ENCODE results near the gene PHLPP2.
"Not testable (repeated sequence)": the region's sequence is repeated elsewhere in the genome, so short reads cannot be mapped to it uniquely, and the experiment has no call there.

Gene PHLPP2

GRCh38 chr16:71703333-71703732 lies 21.2 kb downstream of the PHLPP2 start:
- no peak overlapping the region for H3K4me3 ChIP-seq (ENCODE audit: low read depth, low read length)
- no peak for DNase-seq (ENCODE audit: low read depth)
- no peak for TF ChIP-seq CTCF (IDR thresholded peaks at IDR 0.05; ENCODE audit: low read depth, low read length, missing control alignments)

DNA sequence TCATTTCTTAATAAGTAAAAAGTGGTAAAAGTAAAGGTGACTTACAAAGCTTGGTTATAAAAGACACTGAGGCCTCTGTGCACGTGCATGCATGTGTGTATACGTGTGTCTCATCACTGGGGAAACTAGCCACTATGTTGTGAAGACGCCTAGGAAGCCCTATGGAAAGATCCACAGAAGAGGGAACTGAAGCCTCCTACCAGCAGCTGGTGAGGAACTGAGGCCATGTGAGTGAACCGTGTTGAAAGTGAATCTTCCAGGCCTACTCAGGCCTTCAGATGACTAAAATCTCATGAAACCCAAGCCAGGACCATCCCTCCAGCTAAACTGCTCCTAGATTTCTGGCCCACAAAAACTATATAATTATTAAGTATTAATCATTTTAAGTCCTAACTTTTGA lies 23.7 kb downstream of the PHLPP2 start:
- no peak for TF ChIP-seq CTCF (IDR thresholded peaks at IDR 0.05; ENCODE audit: low read depth, low read length, missing control alignments)
- no peak for DNase-seq (ENCODE audit: low read depth)

GRCh38 chr16:71698491-71698890 lies 26.0 kb downstream of the PHLPP2 start:
- no peak for TF ChIP-seq CTCF (IDR thresholded peaks at IDR 0.05; ENCODE audit: low read depth, low read length, missing control alignments)
- no peak for DNase-seq (ENCODE audit: low read depth)
- H3K4me3 ChIP-seq (ENCODE audit: low read depth, low read length) = no peak overlapping the region

More for the DNA sequence above, 23.7 kb downstream of the PHLPP2 start:
- H3K4me3 ChIP-seq (ENCODE audit: low read depth, low read length) = no peak overlapping the region

DNA sequence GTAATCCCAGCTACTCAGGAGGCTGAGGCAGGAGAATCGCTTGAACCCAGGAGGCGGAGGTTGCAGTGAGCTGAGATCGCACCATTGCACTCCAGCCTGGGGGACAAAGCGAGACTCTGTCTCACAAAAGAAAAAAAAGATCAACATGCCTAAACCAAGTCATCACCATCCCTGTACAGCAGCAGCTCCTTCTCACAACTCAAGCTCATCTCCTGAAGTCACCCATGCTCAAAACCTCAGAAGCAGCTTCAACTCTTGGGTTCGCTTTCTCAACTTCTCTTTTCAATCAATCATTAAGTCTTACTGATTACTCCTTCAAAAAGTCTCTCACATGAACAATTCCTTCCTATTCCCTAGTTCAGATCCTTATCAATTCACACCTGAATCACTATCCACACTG lies 31.3 kb downstream of the PHLPP2 start:
- TF ChIP-seq CTCF (IDR thresholded peaks at IDR 0.05; ENCODE audit: low read depth, low read length, missing control alignments) = no peak
- no peak for DNase-seq (ENCODE audit: low read depth)

DNA sequence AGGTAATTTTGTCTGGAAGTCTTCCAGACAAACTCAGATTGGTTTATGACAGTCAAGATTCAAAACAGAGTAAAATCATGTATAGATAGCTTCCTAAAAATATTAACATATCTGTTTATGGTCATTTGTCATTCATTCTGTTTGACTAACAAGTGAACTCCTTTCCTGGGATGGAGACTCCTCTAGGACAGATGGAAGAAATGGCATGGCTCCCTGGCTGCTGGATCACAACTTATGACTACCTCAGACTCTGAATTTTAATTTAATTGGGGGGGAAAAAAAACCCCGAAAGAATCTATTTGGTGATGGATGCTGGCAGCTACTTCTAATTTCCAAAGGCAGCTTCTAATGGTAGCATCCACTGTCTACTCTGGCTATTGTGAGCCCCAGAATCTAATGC lies 34.6 kb downstream of the PHLPP2 start:
- no peak for DNase-seq (ENCODE audit: low read depth)
- no peak overlapping the region for H3K4me3 ChIP-seq (ENCODE audit: low read depth, low read length)
- no peak for TF ChIP-seq CTCF (IDR thresholded peaks at IDR 0.05; ENCODE audit: low read depth, low read length, missing control alignments)

More for the DNA sequence above, 31.3 kb downstream of the PHLPP2 start:
- H3K4me3 ChIP-seq (ENCODE audit: low read depth, low read length) = no peak overlapping the region

DNA sequence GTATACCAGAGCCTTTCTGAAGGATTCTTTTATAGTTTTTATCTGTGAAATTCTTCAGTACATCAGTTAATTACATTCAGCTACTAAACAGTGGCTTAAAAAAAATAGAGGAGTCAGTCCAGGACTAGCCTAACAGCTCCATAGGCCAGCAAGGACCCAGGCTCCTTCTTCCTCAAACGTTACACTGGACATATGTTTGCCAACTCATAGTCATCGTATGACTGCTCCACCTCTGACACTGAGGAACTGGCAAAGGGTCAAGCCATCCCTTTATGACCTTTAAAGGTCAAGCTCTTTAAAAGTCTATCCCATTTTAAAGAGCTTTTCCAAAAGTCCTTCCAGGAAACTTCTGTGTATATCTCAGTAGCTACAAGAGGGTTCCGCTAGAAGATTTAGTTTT lies 36.6 kb downstream of the PHLPP2 start:
- no peak overlapping the region for H3K4me3 ChIP-seq (ENCODE audit: low read depth, low read length)
- TF ChIP-seq CTCF (IDR thresholded peaks at IDR 0.05; ENCODE audit: low read depth, low read length, missing control alignments) = no peak
- no peak for DNase-seq (ENCODE audit: low read depth)

DNA sequence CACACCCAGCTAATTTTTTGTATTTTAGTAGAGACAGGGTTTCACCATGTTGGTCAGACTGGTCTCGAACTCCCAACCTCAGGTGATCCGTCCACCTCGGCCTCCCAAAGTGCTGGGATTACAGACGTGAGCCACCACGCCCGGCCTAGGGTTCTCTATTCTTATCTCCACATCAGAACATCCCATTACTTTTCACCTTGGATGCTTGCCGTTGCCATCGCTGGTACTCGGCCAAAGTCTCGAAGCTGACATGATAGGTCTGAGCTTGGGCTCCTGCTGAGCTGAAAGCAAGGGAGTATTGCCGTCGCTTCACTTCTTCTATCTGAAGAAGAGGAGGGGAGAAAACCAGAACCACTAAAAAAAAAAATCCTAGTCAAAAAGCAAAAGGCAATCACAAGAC lies 40.2 kb downstream of the PHLPP2 start:
- H3K4me3 ChIP-seq (ENCODE audit: low read depth, low read length); DNase-seq (ENCODE audit: low read depth): not testable (repeated sequence)

DNA sequence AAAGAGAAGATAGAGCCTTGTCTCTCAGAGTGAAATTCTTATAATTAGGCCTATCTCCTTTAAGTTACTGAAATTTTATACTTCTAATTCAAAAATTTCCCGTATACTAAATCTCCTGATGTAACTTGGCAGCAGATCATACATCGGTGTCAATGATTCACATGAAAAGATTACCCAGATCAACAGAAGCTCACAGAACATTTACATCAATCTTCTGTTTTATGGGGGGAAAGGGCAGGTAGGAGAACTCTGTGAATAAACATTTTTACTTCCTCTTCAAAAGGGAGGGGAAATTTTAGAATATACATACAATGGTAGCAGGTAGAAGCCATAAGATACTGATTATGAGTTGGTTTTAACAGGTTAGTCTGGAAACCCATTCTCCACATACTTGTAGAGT lies 43.1 kb downstream of the PHLPP2 start:
- DNase-seq (ENCODE audit: low read depth) = no peak
- no peak overlapping the region for H3K4me3 ChIP-seq (ENCODE audit: low read depth, low read length)
- TF ChIP-seq CTCF (IDR thresholded peaks at IDR 0.05; ENCODE audit: low read depth, low read length, missing control alignments) = no peak

Measured in GM12864 (cell line).